ENCODE data around the gene EPHA4.

DNA sequence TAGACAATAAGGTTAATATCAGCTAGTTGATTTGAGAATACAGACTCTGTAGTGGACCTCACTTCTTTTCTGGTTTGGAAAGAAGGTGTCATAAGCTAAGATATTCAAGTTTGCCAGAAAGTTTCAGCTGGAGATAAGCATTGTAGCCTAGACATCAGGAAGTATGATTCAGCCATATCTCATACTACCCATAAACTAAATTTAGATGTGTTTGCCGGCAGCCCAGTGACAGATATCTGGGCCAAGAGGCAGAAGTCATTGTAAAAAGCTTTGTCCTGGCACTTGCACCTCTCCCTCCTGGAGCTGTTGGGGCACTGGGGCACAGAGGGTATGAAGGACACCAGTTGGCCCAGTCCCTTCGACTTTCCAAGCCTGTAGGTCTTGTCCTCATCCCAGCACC, 128.0 kb downstream of the EPHA4 start:
- TF ChIP-seq, protein P1, sequence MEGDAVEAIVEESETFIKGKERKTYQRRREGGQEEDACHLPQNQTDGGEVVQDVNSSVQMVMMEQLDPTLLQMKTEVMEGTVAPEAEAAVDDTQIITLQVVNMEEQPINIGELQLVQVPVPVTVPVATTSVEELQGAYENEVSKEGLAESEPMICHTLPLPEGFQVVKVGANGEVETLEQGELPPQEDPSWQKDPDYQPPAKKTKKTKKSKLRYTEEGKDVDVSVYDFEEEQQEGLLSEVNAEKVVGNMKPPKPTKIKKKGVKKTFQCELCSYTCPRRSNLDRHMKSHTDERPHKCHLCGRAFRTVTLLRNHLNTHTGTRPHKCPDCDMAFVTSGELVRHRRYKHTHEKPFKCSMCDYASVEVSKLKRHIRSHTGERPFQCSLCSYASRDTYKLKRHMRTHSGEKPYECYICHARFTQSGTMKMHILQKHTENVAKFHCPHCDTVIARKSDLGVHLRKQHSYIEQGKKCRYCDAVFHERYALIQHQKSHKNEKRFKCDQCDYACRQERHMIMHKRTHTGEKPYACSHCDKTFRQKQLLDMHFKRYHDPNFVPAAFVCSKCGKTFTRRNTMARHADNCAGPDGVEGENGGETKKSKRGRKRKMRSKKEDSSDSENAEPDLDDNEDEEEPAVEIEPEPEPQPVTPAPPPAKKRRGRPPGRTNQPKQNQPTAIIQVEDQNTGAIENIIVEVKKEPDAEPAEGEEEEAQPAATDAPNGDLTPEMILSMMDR (IDR thresholded peaks at IDR 0.05; ENCODE audit: low read depth, low read length, missing input control), result no peak
- TF ChIP-seq, protein P2, sequence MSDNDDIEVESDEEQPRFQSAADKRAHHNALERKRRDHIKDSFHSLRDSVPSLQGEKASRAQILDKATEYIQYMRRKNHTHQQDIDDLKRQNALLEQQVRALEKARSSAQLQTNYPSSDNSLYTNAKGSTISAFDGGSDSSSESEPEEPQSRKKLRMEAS (IDR thresholded peaks at IDR 0.05), result no peak
- no peak for TF ChIP-seq TAF1 (conservative IDR thresholded peaks at IDR 0.05)
- TF ChIP-seq, protein P3, sequence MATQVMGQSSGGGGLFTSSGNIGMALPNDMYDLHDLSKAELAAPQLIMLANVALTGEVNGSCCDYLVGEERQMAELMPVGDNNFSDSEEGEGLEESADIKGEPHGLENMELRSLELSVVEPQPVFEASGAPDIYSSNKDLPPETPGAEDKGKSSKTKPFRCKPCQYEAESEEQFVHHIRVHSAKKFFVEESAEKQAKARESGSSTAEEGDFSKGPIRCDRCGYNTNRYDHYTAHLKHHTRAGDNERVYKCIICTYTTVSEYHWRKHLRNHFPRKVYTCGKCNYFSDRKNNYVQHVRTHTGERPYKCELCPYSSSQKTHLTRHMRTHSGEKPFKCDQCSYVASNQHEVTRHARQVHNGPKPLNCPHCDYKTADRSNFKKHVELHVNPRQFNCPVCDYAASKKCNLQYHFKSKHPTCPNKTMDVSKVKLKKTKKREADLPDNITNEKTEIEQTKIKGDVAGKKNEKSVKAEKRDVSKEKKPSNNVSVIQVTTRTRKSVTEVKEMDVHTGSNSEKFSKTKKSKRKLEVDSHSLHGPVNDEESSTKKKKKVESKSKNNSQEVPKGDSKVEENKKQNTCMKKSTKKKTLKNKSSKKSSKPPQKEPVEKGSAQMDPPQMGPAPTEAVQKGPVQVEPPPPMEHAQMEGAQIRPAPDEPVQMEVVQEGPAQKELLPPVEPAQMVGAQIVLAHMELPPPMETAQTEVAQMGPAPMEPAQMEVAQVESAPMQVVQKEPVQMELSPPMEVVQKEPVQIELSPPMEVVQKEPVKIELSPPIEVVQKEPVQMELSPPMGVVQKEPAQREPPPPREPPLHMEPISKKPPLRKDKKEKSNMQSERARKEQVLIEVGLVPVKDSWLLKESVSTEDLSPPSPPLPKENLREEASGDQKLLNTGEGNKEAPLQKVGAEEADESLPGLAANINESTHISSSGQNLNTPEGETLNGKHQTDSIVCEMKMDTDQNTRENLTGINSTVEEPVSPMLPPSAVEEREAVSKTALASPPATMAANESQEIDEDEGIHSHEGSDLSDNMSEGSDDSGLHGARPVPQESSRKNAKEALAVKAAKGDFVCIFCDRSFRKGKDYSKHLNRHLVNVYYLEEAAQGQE (IDR thresholded peaks at IDR 0.05), result no peak
- TF ChIP-seq YY1 (IDR thresholded peaks at IDR 0.05), result no peak
- TF ChIP-seq, protein P4, sequence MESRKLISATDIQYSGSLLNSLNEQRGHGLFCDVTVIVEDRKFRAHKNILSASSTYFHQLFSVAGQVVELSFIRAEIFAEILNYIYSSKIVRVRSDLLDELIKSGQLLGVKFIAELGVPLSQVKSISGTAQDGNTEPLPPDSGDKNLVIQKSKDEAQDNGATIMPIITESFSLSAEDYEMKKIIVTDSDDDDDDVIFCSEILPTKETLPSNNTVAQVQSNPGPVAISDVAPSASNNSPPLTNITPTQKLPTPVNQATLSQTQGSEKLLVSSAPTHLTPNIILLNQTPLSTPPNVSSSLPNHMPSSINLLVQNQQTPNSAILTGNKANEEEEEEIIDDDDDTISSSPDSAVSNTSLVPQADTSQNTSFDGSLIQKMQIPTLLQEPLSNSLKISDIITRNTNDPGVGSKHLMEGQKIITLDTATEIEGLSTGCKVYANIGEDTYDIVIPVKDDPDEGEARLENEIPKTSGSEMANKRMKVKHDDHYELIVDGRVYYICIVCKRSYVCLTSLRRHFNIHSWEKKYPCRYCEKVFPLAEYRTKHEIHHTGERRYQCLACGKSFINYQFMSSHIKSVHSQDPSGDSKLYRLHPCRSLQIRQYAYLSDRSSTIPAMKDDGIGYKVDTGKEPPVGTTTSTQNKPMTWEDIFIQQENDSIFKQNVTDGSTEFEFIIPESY (IDR thresholded peaks at IDR 0.05), result no peak
- no peak for TF ChIP-seq FOXA2 (IDR thresholded peaks at IDR 0.05)
- no peak for TF ChIP-seq SP1 (IDR thresholded peaks at IDR 0.05)
- TF ChIP-seq GABPA (IDR thresholded peaks at IDR 0.05 in 1 of 2, conservative IDR thresholded peaks at IDR 0.05 in 1 of 2), result no peak
- TF ChIP-seq EGR1 (IDR thresholded peaks at IDR 0.05; ENCODE audit: low read depth in 2 of 2), result no peak
- TF ChIP-seq, protein P5, sequence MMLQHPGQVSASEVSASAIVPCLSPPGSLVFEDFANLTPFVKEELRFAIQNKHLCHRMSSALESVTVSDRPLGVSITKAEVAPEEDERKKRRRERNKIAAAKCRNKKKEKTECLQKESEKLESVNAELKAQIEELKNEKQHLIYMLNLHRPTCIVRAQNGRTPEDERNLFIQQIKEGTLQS (IDR thresholded peaks at IDR 0.05), result no peak
- no peak for TF ChIP-seq JUND (IDR thresholded peaks at IDR 0.05)

Data from liver (tissue), 3 donors.